CD14-positive monocyte (primary cell): Measurements from ENCODE around the gene FGF14. TPM values are rescaled to one million over a fixed set of nuclear protein-coding genes. Genes with fewer than 3 reads are reported as not detected.

Source experiments
- DNase-seq, 3 donors: peaks; one replicate each; pipeline ENCODE4 v3.0.0-alpha.2; 2011 to 2022
- H2AFZ ChIP-seq: 2 replicates; pipeline ENCODE4 v1.6.0; 2012; ENCODE audit warnings: mild to moderate bottlenecking, low read depth, low read length, inconsistent platforms; ENCODE audit not compliant: insufficient read depth, poor library complexity, severe bottlenecking
- H3K27ac ChIP-seq, 2 donors: 1 replicate in 1 of 2; 2 replicates in 1 of 2; pipeline ENCODE4 v1.5.1; 2012 to 2013; ENCODE audit warnings: low read length in 2 of 2, control low read depth in 1 of 2, inconsistent platforms in 1 of 2, low read depth in 1 of 2, mild to moderate bottlenecking in 1 of 2
- H3K27me3 ChIP-seq, 2 donors: one replicate each; pipeline versions ENCODE4 v1.6.0 to v1.6.1; 2011 to 2013; ENCODE audit warnings: low read length in 2 of 2; ENCODE audit not compliant: control insufficient read depth in 2 of 2, insufficient read depth in 2 of 2
- H3K36me3 ChIP-seq, 2 donors: replicated peaks in 1 of 2; 1 replicate in 1 of 2; 2 replicates in 1 of 2; pipeline versions ENCODE4 v1.5.1 to v1.6.1; 2012 to 2013; ENCODE audit warnings: low read length in 2 of 2, control low read depth in 1 of 2, inconsistent platforms in 1 of 2, mild to moderate bottlenecking in 1 of 2; ENCODE audit not compliant: insufficient read depth in 2 of 2, control insufficient read depth in 1 of 2
- H3K4me1 ChIP-seq, 2 donors: 1 replicate in 1 of 2; 2 replicates in 1 of 2; pipeline versions ENCODE4 v1.5.1 to v1.6.1; 2012 to 2013; ENCODE audit warnings: low read length in 2 of 2, control low read depth in 1 of 2, inconsistent platforms in 1 of 2, mild to moderate bottlenecking in 1 of 2, moderate library complexity in 1 of 2; ENCODE audit not compliant: insufficient read depth in 2 of 2, control insufficient read depth in 1 of 2
- H3K4me2 ChIP-seq: replicated peaks from 2 replicates; pipeline ENCODE3; 2012; ENCODE audit warnings: low read length, moderate library complexity, mild to moderate bottlenecking; ENCODE audit not compliant: poor library complexity, severe bottlenecking; ENCODE audit errors: extremely low read depth
- H3K4me3 ChIP-seq, 3 experiments: fragments of 200-600 bp in 1 of 3; sonication (generic) in 1 of 3; replicated peaks in 1 of 3; 1 replicate in 2 of 3; 2 replicates in 1 of 3; pipeline ENCODE4 v1.5.1; 2011 to 2013; ENCODE audit warnings: low read length in 3 of 3, mild to moderate bottlenecking in 3 of 3, control low read depth in 2 of 3, low read depth in 2 of 3, inconsistent platforms in 1 of 3, moderate library complexity in 1 of 3
- H3K79me2 ChIP-seq: 2 replicates; pipeline ENCODE4 v1.6.0; 2012; ENCODE audit warnings: mild to moderate bottlenecking, control low read depth, inconsistent platforms, low read length, moderate library complexity; ENCODE audit not compliant: insufficient read depth
- H3K9ac ChIP-seq: 2 replicates; pipeline ENCODE4 v1.6.0; 2017; ENCODE audit warnings: low read length, mild to moderate bottlenecking; ENCODE audit not compliant: insufficient read depth, poor library complexity, severe bottlenecking
- H3K9me3 ChIP-seq, 2 donors: replicated peaks in 1 of 2; 1 replicate in 1 of 2; 2 replicates in 1 of 2; pipeline versions ENCODE4 v1.5.1 to v1.6.1; 2012 to 2013; ENCODE audit warnings: low read length in 2 of 2, control low read depth in 1 of 2; ENCODE audit not compliant: control insufficient read depth in 1 of 2, insufficient read depth in 1 of 2
- H4K20me1 ChIP-seq: 2 replicates; pipeline ENCODE4 v1.6.0; 2012; ENCODE audit warnings: mild to moderate bottlenecking, low read length, control low read depth, moderate library complexity; ENCODE audit not compliant: insufficient read depth
- H3K27ac Mint-ChIP-seq, 7 donors: one replicate each; pipeline ENCODE4 v1.8.0; 2020; ENCODE audit warnings: mild to moderate bottlenecking in 7 of 7, mixed read lengths in 7 of 7, moderate library complexity in 6 of 7, inconsistent platforms in 2 of 7
- H3K27me3 Mint-ChIP-seq, 3 donors: one replicate each; pipeline ENCODE4 v1.8.0; 2021 to 2022; ENCODE audit warnings: low read depth in 3 of 3, mild to moderate bottlenecking in 3 of 3, mixed read lengths in 3 of 3, moderate library complexity in 3 of 3, inconsistent platforms in 1 of 3
- H3K36me3 Mint-ChIP-seq, 2 donors: one replicate each; pipeline ENCODE4 v1.8.0; 2020; ENCODE audit warnings: mixed read lengths in 2 of 2, inconsistent platforms in 1 of 2, mild to moderate bottlenecking in 1 of 2
- H3K4me1 Mint-ChIP-seq: one replicate; pipeline ENCODE4 v1.8.0; 2020; ENCODE audit warnings: mild to moderate bottlenecking, mixed read lengths
- H3K4me3 Mint-ChIP-seq, 2 donors: one replicate each; pipeline ENCODE4 v1.8.0; 2020; ENCODE audit warnings: mild to moderate bottlenecking in 2 of 2, mixed read lengths in 2 of 2, moderate library complexity in 1 of 2
- H3K9me3 Mint-ChIP-seq, 7 donors: one replicate each; pipeline ENCODE4 v1.8.0; 2020 to 2022; ENCODE audit warnings: mixed read lengths in 7 of 7, mild to moderate bottlenecking in 6 of 7, moderate library complexity in 6 of 7, inconsistent platforms in 2 of 7
- WGBS: methylation state at CpG from one replicate; pipeline ENCODE4 v1.1.5; 2013; ENCODE audit warnings: missing lambda C conversion rate; ENCODE audit not compliant: insufficient coverage; 5-methylcytosine and 5-hydroxymethylcytosine counted together
- intact Hi-C, 2 donors: fragments of 100-400 bp; cut with micrococcal nuclease; formaldehyde crosslinking; loops; one replicate each; pipeline versions ENCODE4 v1.15.0 to v1.15.1; 2023
- polyA plus RNA-seq, 3 donors: library from polyadenylated mRNA; depleted of rRNA in 1 of 3; unstranded in 2 of 3; stranded (reverse) in 1 of 3; fragments of 300-500 nt in 2 of 3; fragments of >200 nt in 1 of 3; fragmentation: Illumina TruSeq in 2 of 3; gene quantifications; 1 replicate in 2 of 3; 2 replicates in 1 of 3; pipeline ENCODE4 v1.2.3, GENCODE V29; 2012 to 2021
- small RNA-seq: library from RNA; depleted of rRNA; stranded (forward); fragments of <200 nt; gene quantifications from one replicate; pipeline ENCODE3, GENCODE V24; 2012; ENCODE audit warnings: low read depth; ENCODE audit not compliant: insufficient read length
- TF ChIP-seq, protein P1 (sequence below): fragments of 200-600 bp; IDR thresholded peaks from one replicate; pipeline ENCODE4 v1.8.0; 2022; ENCODE audit warnings: antibody characterized with exemption, mild to moderate bottlenecking

FGF14 gene
- polyA plus RNA-seq, 3 donors, result not detected

- no peaks in the 10 kb centered on the region for H3K79me2 ChIP-seq
- intact Hi-C loops, result no loop called here
- Mint-ChIP-seq H3K27me3 (peaks cover 0 to 5% (median 1%) of the 10 kb centered on the region in 3 donors), H3K4me3 (no peak overlapping the region), H3K36me3 (no peaks in the 10 kb centered on the region), H3K4me1 (no peaks in the 10 kb centered on the region), H3K9me3 (peaks cover 0 to 3% (median 0%) of the 10 kb centered on the region in 7 donors), H3K27ac (no peak overlapping the region)
- H3K9me3 ChIP-seq, result no peaks in the 10 kb centered on the region
- TF ChIP-seq, protein P1, sequence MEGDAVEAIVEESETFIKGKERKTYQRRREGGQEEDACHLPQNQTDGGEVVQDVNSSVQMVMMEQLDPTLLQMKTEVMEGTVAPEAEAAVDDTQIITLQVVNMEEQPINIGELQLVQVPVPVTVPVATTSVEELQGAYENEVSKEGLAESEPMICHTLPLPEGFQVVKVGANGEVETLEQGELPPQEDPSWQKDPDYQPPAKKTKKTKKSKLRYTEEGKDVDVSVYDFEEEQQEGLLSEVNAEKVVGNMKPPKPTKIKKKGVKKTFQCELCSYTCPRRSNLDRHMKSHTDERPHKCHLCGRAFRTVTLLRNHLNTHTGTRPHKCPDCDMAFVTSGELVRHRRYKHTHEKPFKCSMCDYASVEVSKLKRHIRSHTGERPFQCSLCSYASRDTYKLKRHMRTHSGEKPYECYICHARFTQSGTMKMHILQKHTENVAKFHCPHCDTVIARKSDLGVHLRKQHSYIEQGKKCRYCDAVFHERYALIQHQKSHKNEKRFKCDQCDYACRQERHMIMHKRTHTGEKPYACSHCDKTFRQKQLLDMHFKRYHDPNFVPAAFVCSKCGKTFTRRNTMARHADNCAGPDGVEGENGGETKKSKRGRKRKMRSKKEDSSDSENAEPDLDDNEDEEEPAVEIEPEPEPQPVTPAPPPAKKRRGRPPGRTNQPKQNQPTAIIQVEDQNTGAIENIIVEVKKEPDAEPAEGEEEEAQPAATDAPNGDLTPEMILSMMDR, result no peak
- no peak overlapping the region for H3K9ac ChIP-seq
- no peaks in the 10 kb centered on the region for H3K36me3 ChIP-seq
- WGBS, result 0% methylated on average over 1 of the region's 4 CpGs
- no peaks in the 10 kb centered on the region for H3K4me1 ChIP-seq
- H3K4me2 ChIP-seq, result no peak overlapping the region
- H3K27me3 ChIP-seq, result no peaks in the 10 kb centered on the region
- DNase-seq, result no peak
- no peak overlapping the region for H3K4me3 ChIP-seq
- H4K20me1 ChIP-seq, result no peaks in the 10 kb centered on the region
- H3K27ac ChIP-seq, result no peak overlapping the region
- no peak overlapping the region for H2AFZ ChIP-seq
Measured at GRCh38 chr13:101673360-101674105, 728.3 kb downstream of the FGF14 start.

GRCh38 chr13:101661839-101662238 lies 740.0 kb downstream of the FGF14 start:
- Histone ChIP-seq H3K4me2 (no peak overlapping the region), H3K9ac (no peak overlapping the region)
- H3K9me3 Mint-ChIP-seq, result peaks cover 0 to 3% (median 0%) of the 10 kb centered on the region in 7 donors

More at GRCh38 chr13:101661839-101662238, 740.0 kb downstream of the FGF14 start:
- no peaks in the 10 kb centered on the region for H3K36me3 Mint-ChIP-seq
- no peaks in the 10 kb centered on the region for H3K27me3 ChIP-seq
- H3K79me2 ChIP-seq, result no peaks in the 10 kb centered on the region
- no peak overlapping the region for H3K27ac ChIP-seq
- no peaks in the 10 kb centered on the region for H4K20me1 ChIP-seq
- H3K27me3 Mint-ChIP-seq, result no peaks in the 10 kb centered on the region
- H3K9me3 ChIP-seq, result no peaks in the 10 kb centered on the region
- no peak overlapping the region for H3K4me3 ChIP-seq
- intact Hi-C loops, result no loop called here
- H3K4me3 Mint-ChIP-seq, result no peak overlapping the region
- H3K36me3 ChIP-seq, result no peaks in the 10 kb centered on the region
- TF ChIP-seq, protein P1, result no peak
- no peak overlapping the region for H3K27ac Mint-ChIP-seq
- no peaks in the 10 kb centered on the region for H3K4me1 ChIP-seq
- H2AFZ ChIP-seq, result no peak overlapping the region
- no CpG with 5 or more reads among the region's 4 CpGs for WGBS
- no peaks in the 10 kb centered on the region for H3K4me1 Mint-ChIP-seq
- no peak for DNase-seq

Small RNA genes lying within 50 kb of the gene (small RNA-seq; reads per million reads assigned to genes)
- gene MIR2681 (not detected), gene MIR4705 (not detected), gene RNU1-24P (not detected), gene RNY1P2 (not detected), gene RPL39P29 (not detected)

Other genes with a start within 250 kb of the FGF14 start
- 10 to 100 TPM; 18.0 to 39.7 (median 26.0) TPM for gene TPP2, start 194.9 kb upstream of the FGF14 start, polyA plus RNA-seq